ENCODE data around the gene CFB. TPM values are rescaled to one million over a fixed set of nuclear protein-coding genes. Genes with fewer than 3 reads are reported as not detected.

The CFB gene
- total RNA-seq, 1 experiment from 2014 or later = 0.31 TPM

GRCh38 chr6:31954511-31954910, 8.6 kb downstream of the CFB start:
- no peak overlapping the region for H4K5ac ChIP-seq (ENCODE audit: insufficient read length, low read depth, low read length)
- H3K79me2 ChIP-seq (ENCODE audit: insufficient read depth, low read length) = peaks cover 7% of the 10 kb centered on the region
- no peaks in the 10 kb centered on the region for H3K27me3 ChIP-seq (ENCODE audit: insufficient read depth, low read length)
- H3K4ac ChIP-seq (ENCODE audit: low read depth, low read length) = no peak overlapping the region
- H3K23me2 ChIP-seq (ENCODE audit: insufficient read length, low read depth, low read length, poor library complexity, severe bottlenecking) = peaks cover 9% of the 10 kb centered on the region
- H3K27ac ChIP-seq (ENCODE audit: insufficient read length, low read depth, low read length) = no peak overlapping the region
- DNase-seq = no peak
- H4K20me1 ChIP-seq (ENCODE audit: control insufficient read depth, insufficient read depth, insufficient read length) = no peaks in the 10 kb centered on the region
- peaks cover 3% of the 10 kb centered on the region for H3K79me1 ChIP-seq (ENCODE audit: insufficient read depth, low read depth, low read length, poor library complexity, severe bottlenecking)
- H2BK12ac ChIP-seq (ENCODE audit: insufficient read length, low read depth, low read length) = no peak overlapping the region
- no CpG with 5 or more reads among the region's 28 CpGs for WGBS (ENCODE audit: extremely low coverage, insufficient read length, low lambda C conversion rate)
- H3T11ph ChIP-seq (ENCODE audit: low read length) = no peak overlapping the region
- no peak overlapping the region for H3K27ac Mint-ChIP-seq
- H3K4me1 ChIP-seq (ENCODE audit: insufficient read depth, low read length) = peaks cover 3% of the 10 kb centered on the region; the same call in 1 of the 2 replicates
- H3K56ac ChIP-seq (ENCODE audit: insufficient read length, low read depth, low read length) = no peak overlapping the region
- H3K18ac ChIP-seq (ENCODE audit: insufficient read length, low read depth, low read length) = no peak overlapping the region
- H3K27me3 Mint-ChIP-seq (ENCODE audit: low read depth) = no peaks in the 10 kb centered on the region; the same call in 1 of the 2 replicates
- H3K23ac ChIP-seq (ENCODE audit: insufficient read length, low read depth, low read length) = no peak overlapping the region
- no peak overlapping the region for H3K4me2 ChIP-seq (ENCODE audit: insufficient read depth, insufficient read length, low read length)
- H3K9me3 Mint-ChIP-seq = no peaks in the 10 kb centered on the region; a peak in 1 of 5 replicates
- no peaks in the 10 kb centered on the region for H3K9me3 ChIP-seq (ENCODE audit: control insufficient read depth, low read depth, low read length)
- no peak overlapping the region for H4K91ac ChIP-seq (ENCODE audit: insufficient read length, low read depth, low read length)
- no peak for TF ChIP-seq CTCF (conservative IDR thresholded peaks at IDR 0.05)
- no peak overlapping the region for H2BK15ac ChIP-seq (ENCODE audit: low read depth, low read length)
- peaks cover 23 to 71% (median 65%) of the 10 kb centered on the region in 3 experiments for H3K36me3 Mint-ChIP-seq (ENCODE audit: insufficient read depth in 1 of 3, low read depth in 3 of 3)
- H2BK5ac ChIP-seq (ENCODE audit: insufficient read length, low read length) = no peak overlapping the region
- no peak overlapping the region for H4K8ac ChIP-seq (replicated peaks; ENCODE audit: insufficient read length, low read depth, low read length)
- no peak overlapping the region for H3K9ac ChIP-seq (ENCODE audit: extremely low read depth, insufficient read length, low read length)
- H2BK120ac ChIP-seq (ENCODE audit: low read depth, low read length, poor library complexity, severe bottlenecking) = no peak overlapping the region
- H3K14ac ChIP-seq (ENCODE audit: insufficient read depth, low read length) = no peak overlapping the region
- H3K4me1 Mint-ChIP-seq = peaks cover 12 to 13% of the 10 kb centered on the region in 2 experiments
- no peak overlapping the region for H3K4me3 Mint-ChIP-seq
- H2AFZ ChIP-seq (ENCODE audit: low read length) = no peak overlapping the region
- no peak overlapping the region for H2BK20ac ChIP-seq (ENCODE audit: low read depth, low read length, poor library complexity, severe bottlenecking)
- no peak overlapping the region for H2AK5ac ChIP-seq (ENCODE audit: insufficient read length, low read length)
